Endodermal cell (in vitro differentiated cells): Measurements from ENCODE around the gene TLCD3B. TPM values are rescaled to one million over a fixed set of nuclear protein-coding genes. Genes with fewer than 3 reads are reported as not detected.
A peak's percentile ranks its signal among the peaks of the same experiment; 100 is the strongest.

Source experiments
- DNase-seq: peaks from one replicate; pipeline ENCODE4 v3.0.0-alpha.2; 2017
- H3K27ac ChIP-seq: 2 replicates; pipeline ENCODE4 v1.5.1; 2013; ENCODE audit warnings: mild to moderate bottlenecking, low read depth, low read length, moderate library complexity
- H3K27me3 ChIP-seq: 2 replicates; pipeline ENCODE4 v1.6.1; 2013; ENCODE audit warnings: mild to moderate bottlenecking, low read length, moderate library complexity; ENCODE audit not compliant: insufficient read depth, control insufficient read depth, poor library complexity, severe bottlenecking
- H3K36me3 ChIP-seq: 2 replicates; pipeline ENCODE4 v1.7.0; 2013; ENCODE audit warnings: mild to moderate bottlenecking, low read length, moderate library complexity; ENCODE audit not compliant: control insufficient read depth, insufficient read depth
- H3K4me1 ChIP-seq: one replicate; pipeline ENCODE4 v1.7.0; 2013; ENCODE audit warnings: low read length; ENCODE audit not compliant: control insufficient read depth, insufficient read depth
- H3K4me3 ChIP-seq: 2 replicates; pipeline ENCODE4 v1.5.1; 2013; ENCODE audit warnings: mild to moderate bottlenecking, low read length, moderate library complexity
- H3K9ac ChIP-seq: 2 replicates; pipeline ENCODE4 v1.6.1; 2013; ENCODE audit warnings: mild to moderate bottlenecking, low read length, moderate library complexity; ENCODE audit not compliant: poor library complexity, severe bottlenecking; ENCODE audit errors: extremely low read depth
- H3K9me3 ChIP-seq: 2 replicates; pipeline ENCODE4 v1.6.1; 2013; ENCODE audit warnings: mild to moderate bottlenecking, low read length, moderate library complexity; ENCODE audit not compliant: control insufficient read depth
- H3K27ac Mint-ChIP-seq: 2 replicates; pipeline ENCODE4 v1.8.0; 2020; ENCODE audit warnings: mixed read lengths
- H3K27me3 Mint-ChIP-seq: 2 replicates; pipeline ENCODE4 v1.8.0; 2021; ENCODE audit warnings: mild to moderate bottlenecking, mixed read lengths; ENCODE audit not compliant: insufficient read depth
- H3K36me3 Mint-ChIP-seq: 2 replicates; pipeline ENCODE4 v1.8.0; 2020; ENCODE audit warnings: low read depth, mixed read lengths
- H3K4me1 Mint-ChIP-seq: 2 replicates; pipeline ENCODE4 v1.8.0; 2020; ENCODE audit warnings: mixed read lengths
- H3K4me3 Mint-ChIP-seq: 2 replicates; pipeline ENCODE4 v1.8.0; 2020; ENCODE audit warnings: mild to moderate bottlenecking, moderate library complexity, mixed read lengths
- H3K9me3 Mint-ChIP-seq: 2 replicates; pipeline ENCODE4 v1.8.0; 2020; ENCODE audit warnings: mild to moderate bottlenecking, mixed read lengths
- CTCF ChIP-seq: fragments of 200-600 bp; sonication (generic); conservative IDR thresholded peaks from 2 replicates; pipeline ENCODE4 v1.5.0; 2021; ENCODE audit warnings: antibody characterized with exemption, mild to moderate bottlenecking
- WGBS, 2 experiments: methylation state at CpG; one replicate each; pipeline versions ENCODE4 v1.1.5 to v1.1.7; 2013; ENCODE audit warnings: missing lambda C conversion rate in 2 of 2, mixed read lengths in 1 of 2; ENCODE audit not compliant: insufficient coverage in 1 of 2, insufficient read length in 1 of 2; 5-methylcytosine and 5-hydroxymethylcytosine counted together
- total RNA-seq, 2 donors: library from RNA; stranded (reverse); fragmentation: NEBNext Ultra II Directional in 1 of 2; extraction: Animal tissue kit (Norgen Biotek cat#: 25700) in 1 of 2; gene quantifications; 2 replicates in 1 of 2; 3 replicates in 1 of 2; pipeline ENCODE4 v1.2.1, GENCODE V29; 2021

TLCD3B gene
- total RNA-seq, 2 donors from 2014 or later: 3.3 to 3.5 TPM

GRCh38 chr16:30070490-30070889 is 39.4 kb upstream of the TLCD3B start:
- Histone ChIP-seq H3K9ac (no peak overlapping the region), H3K4me1 (peaks cover 3% of the 10 kb centered on the region), H3K27me3 (no peaks in the 10 kb centered on the region), H3K9me3 (no peaks in the 10 kb centered on the region), H3K27ac (no peak overlapping the region), H3K4me3 (no peak overlapping the region), H3K36me3 (peaks cover 59% of the 10 kb centered on the region)
- H3K27ac Mint-ChIP-seq: peak overlapping the region; percentile 39
- no peak for TF ChIP-seq CTCF
- no peak overlapping the region for H3K4me3 Mint-ChIP-seq
- H3K9me3 Mint-ChIP-seq: no peaks in the 10 kb centered on the region
- no peak for DNase-seq
- peaks cover 60% of the 10 kb centered on the region for H3K36me3 Mint-ChIP-seq
- H3K27me3 Mint-ChIP-seq: no peaks in the 10 kb centered on the region
- H3K4me1 Mint-ChIP-seq: peaks cover 11% of the 10 kb centered on the region

- Histone ChIP-seq H3K27ac (no peak overlapping the region), H3K4me1 (peaks cover 3% of the 10 kb centered on the region), H3K36me3 (peaks cover 59% of the 10 kb centered on the region), H3K4me3 (no peak overlapping the region), H3K9me3 (no peaks in the 10 kb centered on the region), H3K27me3 (no peaks in the 10 kb centered on the region), H3K9ac (no peak overlapping the region)
- H3K36me3 Mint-ChIP-seq: peaks cover 60% of the 10 kb centered on the region
- no peak for DNase-seq
- H3K27me3 Mint-ChIP-seq: no peaks in the 10 kb centered on the region
- 95 to 98% methylated on average over 11 to 31 of the region's 31 CpGs for WGBS, 2 experiments
- no peaks in the 10 kb centered on the region for H3K9me3 Mint-ChIP-seq
- peaks cover 11% of the 10 kb centered on the region for H3K4me1 Mint-ChIP-seq
- H3K27ac Mint-ChIP-seq: peak overlapping the region; percentile 39
- TF ChIP-seq CTCF: no peak
- no peak overlapping the region for H3K4me3 Mint-ChIP-seq
These were observed 38.8 kb upstream of the TLCD3B start for GRCh38 chr16:30069611-30070462.

- H3K9ac ChIP-seq: no peak overlapping the region
- Mint-ChIP-seq H3K27ac (peak overlapping the region; percentile 66), H3K4me1 (peaks cover 14% of the 10 kb centered on the region), H3K9me3 (no peaks in the 10 kb centered on the region), H3K36me3 (peaks cover 60% of the 10 kb centered on the region), H3K27me3 (no peaks in the 10 kb centered on the region), H3K4me3 (no peak overlapping the region)
- WGBS, 2 experiments: 88 to 97% methylated on average over 10 to 17 of the region's 17 CpGs
- H3K9me3 ChIP-seq: no peaks in the 10 kb centered on the region
- peak; percentile 73 for TF ChIP-seq CTCF
- H3K27me3 ChIP-seq: no peaks in the 10 kb centered on the region
- DNase-seq: peak; percentile 79
- H3K4me3 ChIP-seq: no peak overlapping the region
- H3K36me3 ChIP-seq: peaks cover 59% of the 10 kb centered on the region
- H3K27ac ChIP-seq: no peak overlapping the region
- peaks cover 3% of the 10 kb centered on the region for H3K4me1 ChIP-seq
These were observed 37.9 kb upstream of the TLCD3B start for GRCh38 chr16:30068750-30069610.
